Hepatocyte (in vitro differentiated cells): ENCODE measurements around the gene TUBB2B.

Source experiments
- CTCF ChIP-seq: fragments of 200-600 bp; sonication (generic); IDR thresholded peaks from 2 replicates; pipeline ENCODE4 v1.5.1; 2016; ENCODE audit warnings: antibody characterized with exemption, mild to moderate bottlenecking; ENCODE audit not compliant: poor library complexity
- EZH2 ChIP-seq: fragments of 200-600 bp; sonication (generic); IDR thresholded peaks from 2 replicates; pipeline ENCODE4 v1.6.1; 2016; ENCODE audit warnings: antibody characterized with exemption, mild to moderate bottlenecking, borderline replicate concordance

GRCh38 chr6:3253597-3253961 lies 26.1 kb upstream of the TUBB2B start:
- no peak for TF ChIP-seq CTCF
- no peak for TF ChIP-seq EZH2
